GM12878 (cell line): ENCODE measurements around the gene TNRC18. TPM values are rescaled to one million over a fixed set of nuclear protein-coding genes. Genes with fewer than 3 reads are reported as not detected.

ENCODE experiments used
- ATAC-seq: fragments of 200-7000 bp; cut with Tn5 transposase; 3 replicates; pipeline ENCODE4 v1.9.1; 2020; ENCODE audit warnings: mild to moderate bottlenecking, moderate library complexity
- BruUV-seq: library from RNA; stranded (reverse); fragments of 400-500 nt; replicated peaks from 2 replicates; lab custom pipeline; 2021; lab: Mats Ljungman, UMichigan
- CTCF ChIA-PET: fragments of 300-600 bp; sonication (Branson Sonifier 250); formaldehyde crosslinking; extraction: SDS; loops from one replicate; lab custom pipeline; 2021; ENCODE audit warnings: inconsistent platforms; lab: Yijun Ruan, JAX
- POLR2A ChIA-PET: fragments of 350-600 bp; formaldehyde crosslinking; extraction: SDS; loops from one replicate; lab custom pipeline; 2021; ENCODE audit warnings: inconsistent platforms; lab: Charles Lee
- RAD21 ChIA-PET: fragments of 300-600 bp; sonication (Branson Sonifier 250); formaldehyde crosslinking; loops from one replicate; lab custom pipeline; 2023; ENCODE audit warnings: antibody characterized with exemption; ENCODE audit not compliant: unreplicated experiment; lab: Charles Lee
- SMC1A ChIA-PET: fragments of 300-600 bp; sonication (Branson Sonifier 250); formaldehyde crosslinking; loops from one replicate; lab custom pipeline; 2023; ENCODE audit not compliant: unreplicated experiment, uncharacterized antibody; lab: Charles Lee
- DNase-seq: peaks from one replicate; pipeline ENCODE4 v3.0.0-alpha.2; 2011; ENCODE audit warnings: low read depth, low spot score
- FAIRE-seq: peaks from 3 replicates; lab custom pipeline; 2011; peaks lifted over from hg19 to GRCh38; lab: Jason Lieb, UNC
- H2AFZ ChIP-seq: 2 replicates; pipeline ENCODE4 v1.6.0; 2011; ENCODE audit warnings: low read depth, low read length, control low read depth; ENCODE audit not compliant: control insufficient read depth
- H3K27ac ChIP-seq: 2 replicates; pipeline ENCODE4 v1.5.1; 2011; ENCODE audit warnings: control low read depth; ENCODE audit not compliant: control insufficient read depth, insufficient read depth
- H3K27me3 ChIP-seq, 2 experiments: replicated peaks in 1 of 2; 2 replicates each; pipeline versions ENCODE4 v1.6.0 to v1.6.1; 2011; ENCODE audit warnings: low read length in 1 of 2; ENCODE audit not compliant: control insufficient read depth in 2 of 2, insufficient read depth in 2 of 2
- H3K36me3 ChIP-seq, 2 experiments: 2 replicates each; pipeline ENCODE4 v1.5.1; 2011; ENCODE audit warnings: low read length in 1 of 2; ENCODE audit not compliant: control insufficient read depth in 2 of 2, insufficient read depth in 2 of 2
- H3K4me1 ChIP-seq: 2 replicates; pipeline ENCODE4 v1.6.1; 2011; ENCODE audit warnings: mild to moderate bottlenecking, low read length, moderate library complexity, mixed read lengths; ENCODE audit not compliant: control insufficient read depth, insufficient read depth
- H3K4me2 ChIP-seq: 2 replicates; pipeline ENCODE4 v1.6.0; 2011; ENCODE audit warnings: control low read depth; ENCODE audit not compliant: control insufficient read depth, insufficient read depth
- H3K4me3 ChIP-seq: fragments of 200-600 bp; sonication (generic); 2 replicates; pipeline ENCODE4 v1.5.1; 2016
- H3K79me2 ChIP-seq: 2 replicates; pipeline ENCODE4 v1.6.0; 2011; ENCODE audit warnings: low read length; ENCODE audit not compliant: control insufficient read depth, insufficient read depth
- H3K9ac ChIP-seq: 2 replicates; pipeline ENCODE4 v1.8.0; 2011; ENCODE audit warnings: low read length, control low read depth, mixed read lengths; ENCODE audit not compliant: control insufficient read depth, insufficient read depth
- H3K9me3 ChIP-seq: replicated peaks from 3 replicates; pipeline ENCODE4 v1.5.1; 2011; ENCODE audit warnings: mild to moderate bottlenecking, low read length; ENCODE audit not compliant: control insufficient read depth, insufficient read depth
- H4K20me1 ChIP-seq: 2 replicates; pipeline ENCODE4 v1.6.0; 2011; ENCODE audit not compliant: control insufficient read depth, insufficient read depth
- BACH1 ChIP-seq: fragments of 450-650 bp; IDR thresholded peaks from 2 replicates; pipeline ENCODE4 v1.6.1; 2017; ENCODE audit warnings: mild to moderate bottlenecking, borderline replicate concordance
- HCFC1 ChIP-seq: fragments of 150-350 bp; IDR thresholded peaks from 2 replicates; pipeline ENCODE4 v1.6.1; 2014; ENCODE audit warnings: low read length
- IKZF1 ChIP-seq: fragments of 450-650 bp; conservative IDR thresholded peaks from 2 replicates; pipeline ENCODE4 v1.6.1; 2017; ENCODE audit warnings: antibody characterized with exemption, mild to moderate bottlenecking
- IRF3 ChIP-seq: fragments of 450-650 bp; IDR thresholded peaks from 2 replicates; pipeline ENCODE4 v1.6.1; 2014; ENCODE audit warnings: mild to moderate bottlenecking
- MAX ChIP-seq: IDR thresholded peaks from 2 replicates; pipeline ENCODE4 v1.6.1; 2012; ENCODE audit warnings: low read depth, low read length, improper control_type of control experiment
- NBN ChIP-seq: fragments of 450-650 bp; IDR thresholded peaks from 2 replicates; pipeline ENCODE4 v1.6.1; 2016
- NR2F1 ChIP-seq: fragments of 450-650 bp; conservative IDR thresholded peaks from 2 replicates; pipeline ENCODE4 v1.6.1; 2017; ENCODE audit warnings: mild to moderate bottlenecking
- NRF1 ChIP-seq: conservative IDR thresholded peaks from 2 replicates; pipeline ENCODE4 v1.6.1; 2011; ENCODE audit warnings: mild to moderate bottlenecking, low read depth, low read length, improper control_type of control experiment
- PKNOX1 ChIP-seq: fragments of 450-650 bp; IDR thresholded peaks from 2 replicates; pipeline ENCODE4 v1.6.1; 2016; ENCODE audit warnings: mild to moderate bottlenecking
- RAD21 ChIP-seq: IDR thresholded peaks from 2 replicates; pipeline ENCODE4 v1.6.1; 2011; ENCODE audit warnings: mild to moderate bottlenecking, low read depth, low read length, moderate library complexity; ENCODE audit not compliant: insufficient read depth
- SUZ12 ChIP-seq: fragments of 200-600 bp; sonication (generic); IDR thresholded peaks from one replicate; pipeline ENCODE4 v1.6.1; 2018; ENCODE audit warnings: antibody characterized with exemption, mild to moderate bottlenecking; ENCODE audit not compliant: unreplicated experiment
- WGBS: methylation state at CpG from one replicate; pipeline ENCODE4 v1.1.6; 2016; ENCODE audit warnings: low lambda C conversion rate; ENCODE audit not compliant: insufficient replicate concordance, insufficient coverage; ENCODE audit errors: missing lambda C conversion rate; 5-methylcytosine and 5-hydroxymethylcytosine counted together
- in situ Hi-C: fragments of 300-500 bp; cut with MboI; formaldehyde crosslinking; loops from 9 replicates; pipeline ENCODE4 v1.14.3; 2018; ENCODE audit warnings: mixed read lengths
- intact Hi-C: fragments of 100-400 bp; cut with micrococcal nuclease; formaldehyde crosslinking; loops from one replicate; pipeline ENCODE4 v1.14.2; 2022; ENCODE audit not compliant: unreplicated experiment
- polyA plus RNA-seq, 11 experiments: library from polyadenylated mRNA; depleted of rRNA in 4 of 11; unstranded in 6 of 11; stranded (reverse) in 5 of 11; fragments of >200 nt; fragmentation: Nextera tagmentation in 4 of 11; fragmentation: Illumina TruSeq in 1 of 11; extraction: Ambion mirVana in 4 of 11; extraction: Trizol in 1 of 11; gene quantifications; 1 replicate in 1 of 11; 2 replicates in 10 of 11; pipeline versions ENCODE4 v1.2.1 to v1.2.3, GENCODE V29; 2011 to 2016; ENCODE audit warnings: inconsistent platforms in 2 of 11, missing spikeins in 2 of 11, low read depth in 1 of 11
- total RNA-seq, 4 experiments: library from RNA; depleted of rRNA in 3 of 4; stranded (reverse); fragments of >200 nt in 3 of 4; fragmentation: Illumina TruSeq in 1 of 4; extraction: Trizol in 1 of 4; gene quantifications; 2 replicates each; pipeline versions ENCODE4 v1.2.1 to v1.2.3, GENCODE V29; 2013 to 2021

TNRC18 gene
- total and polyA plus RNA-seq, 10 of the 15 experiments (the other 5 are each of a cell fraction or from before 2014, with no cell fraction given) = 0.02 to 31.7 (median 5.4) TPM

- intact Hi-C loops (no loop called here), in situ Hi-C loops (no loop called here)
- CTCF ChIA-PET = interaction anchor here (1.7 to 3.3 kb wide), 2 partner anchors 9 to 117 kb away, joined by 4 to 38 read pairs; no protein-coding TSS in a partner anchor
- H3K27ac ChIP-seq = no peak overlapping the region
- no peak for TF ChIP-seq SUZ12
- TF ChIP-seq MAX = no peak
- peaks cover 10% of the 10 kb centered on the region for H3K4me1 ChIP-seq
- SMC1A ChIA-PET = interaction anchor here (2.3 kb wide), 1 partner anchor 9 kb away, joined by 5 read pairs; no protein-coding TSS in a partner anchor
- no peak overlapping the region for H2AFZ ChIP-seq
- no peaks in the 10 kb centered on the region for H3K9me3 ChIP-seq
- H3K27me3 ChIP-seq = no peaks in the 10 kb centered on the region
- RAD21 ChIA-PET = interaction anchor here (1.4 kb wide), 1 partner anchor 201 kb away, joined by 3 read pairs; no protein-coding TSS in a partner anchor
- ATAC-seq (no peak), FAIRE-seq (no peak), DNase-seq (no peak)
- no peak overlapping the region for H3K4me2 ChIP-seq
- WGBS = 94% methylated on average over 16 of the region's 16 CpGs
- no TSS peak for BruUV-seq
- H3K79me2 ChIP-seq = peaks cover 3% of the 10 kb centered on the region
- no peak overlapping the region for H3K9ac ChIP-seq
- no peaks in the 10 kb centered on the region for H4K20me1 ChIP-seq
- POLR2A ChIA-PET = no interaction called here
- H3K36me3 ChIP-seq = peaks cover 22 to 24% of the 10 kb centered on the region in 2 experiments
- no peak overlapping the region for H3K4me3 ChIP-seq
These were observed 66.9 kb downstream of the TNRC18 start for GRCh38 chr7:5356751-5357119.

- no peaks in the 10 kb centered on the region for H3K9me3 ChIP-seq
- in situ Hi-C loops (no loop called here), intact Hi-C loops (no loop called here)
- no peak overlapping the region; the same call in 1 of the 2 replicates for H3K27ac ChIP-seq
- no peak overlapping the region for H3K4me3 ChIP-seq
- no peak overlapping the region for H3K9ac ChIP-seq
- no peaks in the 10 kb centered on the region for H3K27me3 ChIP-seq
- peaks cover 10% of the 10 kb centered on the region for H3K4me1 ChIP-seq
- ChIA-PET POLR2A (interaction anchor here (0.6 kb wide), 1 partner anchor 1371 kb away, joined by 3 read pairs; no protein-coding TSS in a partner anchor), CTCF (interaction anchor here (0.8 to 3.3 kb wide), 7 partner anchors 11 to 140 kb away, joined by 3 to 38 read pairs (median 7); no protein-coding TSS in a partner anchor), RAD21 (interaction anchor here (0.7 to 1.6 kb wide), 4 partner anchors 12 to 119 kb away, joined by 3 to 5 read pairs (median 4); no protein-coding TSS in a partner anchor), SMC1A (interaction anchor here (0.6 to 1.7 kb wide), 8 partner anchors 16 to 147 kb away, joined by 3 to 8 read pairs (median 3); no protein-coding TSS in a partner anchor)
- H3K79me2 ChIP-seq = peaks cover 3% of the 10 kb centered on the region
- DNase-seq = no peak
- ATAC-seq = peak; percentile 92
- H3K4me2 ChIP-seq = peak overlapping the region; percentile 25; the same call in 1 of the 2 replicates
- 87% methylated on average over 17 of the region's 17 CpGs for WGBS
- no peak for FAIRE-seq
- BruUV-seq = no TSS peak
- H4K20me1 ChIP-seq = no peaks in the 10 kb centered on the region
- H2AFZ ChIP-seq = no peak overlapping the region
- H3K36me3 ChIP-seq = peaks cover 17 to 20% of the 10 kb centered on the region in 2 experiments
- TF ChIP-seq RAD21 (no peak), IRF3 (no peak), BACH1 (no peak), NRF1 (no peak), NR2F1 (peak; percentile 40; the same call in 1 of the 2 replicates), HCFC1 (no peak), PKNOX1 (peak; percentile 42), IKZF1 (0 out of 2 replicates have a peak, but pooled peaks have one; percentile 15), NBN (no peak)
These were observed 69.0 kb downstream of the TNRC18 start for GRCh38 chr7:5354460-5355232.
